ENCODE data around the gene TXLNB. TPM values are rescaled to one million over a fixed set of nuclear protein-coding genes. Genes with fewer than 3 reads are reported as not detected.

Gene TXLNB
- total and polyA plus RNA-seq, 2 donors (not counting 3 experiments of a cell fraction or from before 2014, with no cell fraction given), result 0.04 to 0.18 TPM

DNA sequence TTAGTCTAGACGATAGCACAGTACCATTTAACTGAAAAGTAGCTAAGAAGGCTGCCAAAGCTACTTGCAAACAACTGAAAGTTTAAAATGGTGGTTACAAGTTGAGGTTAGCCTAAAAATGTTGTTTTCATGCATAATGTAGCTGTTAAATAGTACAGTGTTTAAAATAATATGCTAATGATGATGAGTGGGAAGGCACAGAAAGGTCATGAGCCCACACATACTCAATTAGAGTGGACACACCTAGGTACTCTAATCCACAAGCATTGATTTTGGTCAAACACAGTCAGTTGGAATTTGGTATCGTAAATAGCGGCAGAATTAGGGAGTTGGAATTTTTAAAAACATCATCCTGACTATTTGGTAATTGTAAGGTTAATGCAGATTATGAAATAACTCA, 7.0 kb downstream of the TXLNB start:
- no peaks in the 10 kb centered on the region for H3K9me1 ChIP-seq (replicated peaks; ENCODE audit: control insufficient read depth, extremely low read depth, insufficient read depth, low read length)
- no peaks in the 10 kb centered on the region for H3K4me1 ChIP-seq (ENCODE audit: control insufficient read depth, extremely low read depth, insufficient read depth, low read length)
- intact Hi-C loops (cut with micrococcal nuclease), result no loop called here
- ChIA-PET POLR2A (no interaction called here), CTCF (no interaction called here)
- BruUV-seq (replicated peaks), result no TSS peak
- no peak for TF ChIP-seq FOS (IDR thresholded peaks at IDR 0.05; ENCODE audit: borderline replicate concordance, insufficient read depth, low read length)
- TF ChIP-seq, protein P1, sequence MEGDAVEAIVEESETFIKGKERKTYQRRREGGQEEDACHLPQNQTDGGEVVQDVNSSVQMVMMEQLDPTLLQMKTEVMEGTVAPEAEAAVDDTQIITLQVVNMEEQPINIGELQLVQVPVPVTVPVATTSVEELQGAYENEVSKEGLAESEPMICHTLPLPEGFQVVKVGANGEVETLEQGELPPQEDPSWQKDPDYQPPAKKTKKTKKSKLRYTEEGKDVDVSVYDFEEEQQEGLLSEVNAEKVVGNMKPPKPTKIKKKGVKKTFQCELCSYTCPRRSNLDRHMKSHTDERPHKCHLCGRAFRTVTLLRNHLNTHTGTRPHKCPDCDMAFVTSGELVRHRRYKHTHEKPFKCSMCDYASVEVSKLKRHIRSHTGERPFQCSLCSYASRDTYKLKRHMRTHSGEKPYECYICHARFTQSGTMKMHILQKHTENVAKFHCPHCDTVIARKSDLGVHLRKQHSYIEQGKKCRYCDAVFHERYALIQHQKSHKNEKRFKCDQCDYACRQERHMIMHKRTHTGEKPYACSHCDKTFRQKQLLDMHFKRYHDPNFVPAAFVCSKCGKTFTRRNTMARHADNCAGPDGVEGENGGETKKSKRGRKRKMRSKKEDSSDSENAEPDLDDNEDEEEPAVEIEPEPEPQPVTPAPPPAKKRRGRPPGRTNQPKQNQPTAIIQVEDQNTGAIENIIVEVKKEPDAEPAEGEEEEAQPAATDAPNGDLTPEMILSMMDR (IDR thresholded peaks at IDR 0.05; ENCODE audit: extremely low read depth in 1 of 2, insufficient read depth in 1 of 2, low read depth in 1 of 2, low read length in 2 of 2), result no peak
- TF ChIP-seq EZH2 (IDR thresholded peaks at IDR 0.05; ENCODE audit: borderline replicate concordance, low read depth, low read length, severe bottlenecking), result no peak
- no peak for TF ChIP-seq GATA2 (IDR thresholded peaks at IDR 0.05; ENCODE audit: insufficient read depth, insufficient read length, low read depth, low read length)
- TF ChIP-seq, protein P2, sequence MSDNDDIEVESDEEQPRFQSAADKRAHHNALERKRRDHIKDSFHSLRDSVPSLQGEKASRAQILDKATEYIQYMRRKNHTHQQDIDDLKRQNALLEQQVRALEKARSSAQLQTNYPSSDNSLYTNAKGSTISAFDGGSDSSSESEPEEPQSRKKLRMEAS (IDR thresholded peaks at IDR 0.05; ENCODE audit: insufficient read depth, insufficient read length), result no peak
- TF ChIP-seq JUN (IDR thresholded peaks at IDR 0.05; ENCODE audit: borderline replicate concordance, insufficient read depth, insufficient read length, low read depth), result no peak
- TF ChIP-seq MYC (IDR thresholded peaks at IDR 0.05; ENCODE audit: low read depth, low read length), result no peak
- no peak for TF ChIP-seq POLR2A (IDR thresholded peaks at IDR 0.05; ENCODE audit: low read depth, low read length)
- no peak for TF ChIP-seq POLR2AphosphoS5 (IDR thresholded peaks at IDR 0.05; ENCODE audit: insufficient read depth, low read depth, low read length)
- no peak overlapping the region for H3K9ac ChIP-seq (replicated peaks; ENCODE audit: extremely low read depth, insufficient read depth, low read length)
- no peak for DNase-seq (ENCODE audit: low read depth, low spot score)
- dilution Hi-C loops (cut with MboI; ENCODE audit: extremely low pct_ligation_motif_present, low sequenced_read_pairs), result no loop called here
- no peak overlapping the region for H3K4me2 ChIP-seq (ENCODE audit: insufficient read depth, low read length)
- H3K27ac ChIP-seq (ENCODE audit: insufficient read depth, low read depth, low read length), result no peak overlapping the region
- no peaks in the 10 kb centered on the region for H3K79me2 ChIP-seq (ENCODE audit: control insufficient read depth, insufficient read depth, low read length)
- H4K20me1 ChIP-seq (replicated peaks; ENCODE audit: control insufficient read depth, extremely low read depth, insufficient read depth, low read length), result no peaks in the 10 kb centered on the region
- no peak overlapping the region for H2AFZ ChIP-seq (ENCODE audit: low read depth, low read length)
- no peaks in the 10 kb centered on the region for H3K36me3 ChIP-seq (ENCODE audit: control insufficient read depth in 2 of 2, extremely low read depth in 1 of 2, insufficient read depth in 2 of 2, low read length in 2 of 2)
- H3K27me3 ChIP-seq (ENCODE audit: control insufficient read depth in 2 of 2, insufficient read depth in 2 of 2, low read length in 2 of 2), result no peaks in the 10 kb centered on the region
- no peak overlapping the region for H3K4me3 ChIP-seq (replicated peaks in 1 of 3; ENCODE audit: insufficient read depth in 1 of 3, low read depth in 1 of 3, low read length in 3 of 3)
- FAIRE-seq, result no peak
- no peaks in the 10 kb centered on the region for H3K9me3 ChIP-seq (replicated peaks; ENCODE audit: control insufficient read depth, insufficient read depth, low read length)

Data from endothelial cell of umbilical vein (primary cell).